SHP77 treated with DMSO at 0.1 percent for 48 hours (cell line): ENCODE data around the gene TRIM31.
A peak's percentile ranks its signal among the peaks of the same experiment; 100 is the strongest.

ENCODE experiments used
- DNase-seq: peaks from one replicate; lab custom pipeline; 2025; lab: John Stamatoyannopoulos, UW

Gene TRIM31

GRCh38 chr6:30075790-30076732 is 36.8 kb downstream of the TRIM31 start:
- no peak for DNase-seq

- no peak for DNase-seq
Measured at GRCh38 chr6:30075094-30075789, 37.6 kb downstream of the TRIM31 start, which contains the start of gene RNF39. Gene RNF39, minus strand, starts transcription at chr6:30075769. Its CDS starts 184 bp downstream, at chr6:30075585.

DNA sequence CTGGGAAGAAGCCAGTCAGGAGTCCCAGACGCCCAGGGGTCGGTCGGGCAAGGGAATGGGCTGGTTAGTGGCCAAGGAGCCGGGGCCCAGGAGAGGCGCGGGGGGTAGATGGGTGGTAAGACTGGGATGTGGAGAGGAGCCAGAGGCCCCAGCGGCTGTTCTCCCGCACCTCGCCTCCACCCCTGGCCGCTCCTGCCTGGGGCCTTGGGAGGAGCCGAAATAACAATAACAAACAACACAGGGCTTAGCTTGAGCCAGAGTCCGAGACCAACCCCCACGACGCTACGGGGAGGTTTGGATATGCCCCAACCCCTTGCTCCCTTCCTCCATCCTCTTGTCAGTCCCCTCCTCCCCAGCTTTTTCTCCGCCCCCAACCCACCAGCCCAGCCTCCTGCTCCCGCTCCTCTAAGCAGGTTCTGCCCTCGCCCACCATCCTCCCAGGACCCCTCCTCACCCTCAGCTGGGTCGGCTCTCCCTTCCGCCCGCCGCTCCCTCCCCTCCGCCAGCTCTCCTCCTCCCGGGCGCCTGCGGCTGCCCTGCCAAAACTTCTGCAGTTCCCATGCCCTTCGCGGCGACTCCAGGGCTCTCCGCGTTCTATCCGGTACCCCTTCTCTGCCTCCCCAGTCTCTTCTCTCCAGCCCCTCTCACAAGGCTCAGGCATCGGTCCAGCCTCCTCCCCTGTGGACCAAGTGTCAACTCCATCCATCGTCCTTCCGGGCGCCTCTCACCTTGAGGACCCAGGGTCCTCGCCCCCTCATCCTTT is 38.4 kb downstream of the TRIM31 start:
- no peak for DNase-seq

- DNase-seq: no peak
Measured at GRCh38 chr6:30073489-30074235, 39.2 kb downstream of the TRIM31 start.

- DNase-seq: no peak
Measured at GRCh38 chr6:30071858-30072257, 41.0 kb downstream of the TRIM31 start.

GRCh38 chr6:30071081-30071818 is 41.6 kb downstream of the TRIM31 start:
- no peak for DNase-seq

- no peak for DNase-seq
Measured at GRCh38 chr6:30067460-30068139, 45.3 kb downstream of the TRIM31 start.

DNA sequence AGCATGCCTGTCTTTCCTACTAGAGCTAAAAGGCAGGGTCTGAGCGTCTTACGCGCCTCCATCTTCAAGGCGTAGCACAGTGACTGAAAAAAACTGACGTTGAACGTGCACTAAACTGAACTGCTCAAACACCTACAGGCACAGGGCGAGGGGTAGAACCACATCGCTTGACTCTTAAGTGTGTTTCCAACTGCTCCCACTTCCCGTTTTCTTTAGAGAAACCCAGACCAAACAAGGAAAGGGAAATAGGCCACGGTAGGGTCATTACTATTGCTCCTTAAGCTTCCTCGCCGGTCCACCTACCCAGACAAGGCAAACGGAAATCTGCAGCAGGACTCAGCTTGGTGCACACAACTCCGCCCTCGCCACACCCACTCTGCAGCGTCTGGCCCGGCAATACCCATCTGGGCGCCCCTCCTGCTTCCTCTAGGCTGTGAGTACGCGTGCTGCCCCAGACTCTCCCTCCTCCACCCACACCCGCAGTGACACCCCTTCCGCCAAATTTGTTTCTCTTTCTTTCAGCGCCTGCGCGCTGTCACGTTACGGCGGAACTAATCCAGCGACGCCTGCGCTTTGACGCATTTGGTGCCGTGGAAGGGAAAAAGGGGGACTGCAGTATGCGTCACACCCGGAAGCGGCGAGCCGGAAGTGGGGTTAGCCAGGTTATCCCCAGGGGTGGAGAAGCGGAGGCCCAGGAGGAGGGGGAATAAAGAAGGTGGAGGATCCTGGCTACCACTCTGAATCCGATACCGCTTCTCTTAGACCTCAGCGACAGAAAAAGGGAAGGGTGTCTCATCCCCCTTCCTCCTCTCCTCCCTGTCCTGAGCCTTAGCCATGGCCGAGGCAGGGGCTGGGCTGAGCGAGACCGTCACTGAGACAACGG is 46.1 kb downstream of the TRIM31 start, which contains the start of gene PPP1R11:
PPP1R11 (plus strand) TSS at position 622 of the 883 bp plus-strand sequence; CDS start at position 835, 213 bp downstream.
- peak; percentile 99 for DNase-seq

DNA sequence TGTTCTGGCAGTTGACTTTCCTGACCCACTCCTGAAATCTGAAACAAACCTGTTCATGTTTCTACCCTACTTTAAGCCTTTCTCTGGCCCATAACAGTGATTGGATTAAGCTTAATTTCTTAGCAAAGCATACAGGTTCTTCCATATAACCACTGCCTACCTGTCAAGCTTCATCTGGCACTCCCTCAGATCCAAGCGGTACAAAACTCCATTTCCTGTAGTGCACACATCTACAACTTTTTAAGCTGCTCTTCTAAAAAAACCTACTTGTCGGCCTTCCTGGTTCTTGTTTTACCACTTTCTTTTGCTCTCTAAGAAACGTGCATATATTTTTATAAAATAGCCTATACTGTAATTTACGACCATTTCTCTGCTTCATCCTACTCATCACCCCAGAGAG is 46.8 kb downstream of the TRIM31 start:
- no peak for DNase-seq

DNA sequence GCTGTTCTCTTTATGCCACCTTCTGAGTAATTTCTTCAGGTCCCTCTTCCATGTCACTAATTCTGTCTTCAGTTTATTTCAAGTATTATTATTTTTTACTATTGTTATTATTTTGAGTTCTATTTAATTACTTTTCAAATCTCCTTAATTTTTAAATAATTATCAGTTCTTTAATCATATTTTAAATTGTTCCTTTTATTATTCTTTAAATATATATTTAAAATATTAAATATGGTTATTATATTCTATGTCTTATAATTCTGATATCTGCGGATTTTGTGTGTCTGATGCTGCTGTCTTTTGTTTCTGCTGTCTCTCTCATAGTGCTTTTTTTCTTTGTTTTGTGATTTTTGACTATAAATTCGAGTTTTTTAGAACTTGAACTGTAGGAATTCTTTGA is 49.6 kb downstream of the TRIM31 start:
- DNase-seq: no peak

DNA sequence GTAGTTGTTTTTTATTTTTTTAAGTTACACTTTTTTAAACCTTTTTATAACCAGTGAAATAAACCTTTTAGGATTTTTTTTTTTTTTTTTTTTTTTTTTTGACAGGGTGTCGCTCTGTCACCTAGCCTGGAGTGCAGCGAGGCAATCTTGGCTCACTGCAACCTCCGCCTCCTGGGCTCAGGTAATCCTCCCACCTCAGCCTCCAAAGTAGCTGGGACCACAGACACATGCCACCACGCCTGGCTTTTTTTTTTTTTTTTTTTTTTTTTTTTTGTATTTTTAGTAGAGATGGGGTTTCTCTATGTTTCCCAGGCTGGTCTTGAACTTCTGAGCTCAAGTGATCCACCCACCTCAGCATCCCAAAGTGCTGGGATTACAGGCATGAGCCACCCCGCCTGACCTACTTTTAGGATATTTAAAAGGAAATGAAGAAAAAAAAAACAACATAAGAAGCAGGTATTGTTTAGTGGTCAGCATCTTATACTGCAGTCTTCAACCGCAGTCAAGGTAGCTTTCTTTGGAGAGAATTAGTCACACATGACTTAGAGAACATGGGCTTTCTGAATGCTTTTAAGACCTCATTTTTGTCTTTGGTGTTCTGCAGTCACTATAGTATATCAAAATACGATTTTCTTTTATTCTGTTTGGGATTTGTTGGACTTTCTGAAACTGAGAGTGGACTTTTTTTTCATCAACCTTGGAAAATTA is 50.3 kb downstream of the TRIM31 start:
- no peak for DNase-seq

- DNase-seq: no peak
Measured at GRCh38 chr6:30061858-30062458, 50.9 kb downstream of the TRIM31 start.

DNA sequence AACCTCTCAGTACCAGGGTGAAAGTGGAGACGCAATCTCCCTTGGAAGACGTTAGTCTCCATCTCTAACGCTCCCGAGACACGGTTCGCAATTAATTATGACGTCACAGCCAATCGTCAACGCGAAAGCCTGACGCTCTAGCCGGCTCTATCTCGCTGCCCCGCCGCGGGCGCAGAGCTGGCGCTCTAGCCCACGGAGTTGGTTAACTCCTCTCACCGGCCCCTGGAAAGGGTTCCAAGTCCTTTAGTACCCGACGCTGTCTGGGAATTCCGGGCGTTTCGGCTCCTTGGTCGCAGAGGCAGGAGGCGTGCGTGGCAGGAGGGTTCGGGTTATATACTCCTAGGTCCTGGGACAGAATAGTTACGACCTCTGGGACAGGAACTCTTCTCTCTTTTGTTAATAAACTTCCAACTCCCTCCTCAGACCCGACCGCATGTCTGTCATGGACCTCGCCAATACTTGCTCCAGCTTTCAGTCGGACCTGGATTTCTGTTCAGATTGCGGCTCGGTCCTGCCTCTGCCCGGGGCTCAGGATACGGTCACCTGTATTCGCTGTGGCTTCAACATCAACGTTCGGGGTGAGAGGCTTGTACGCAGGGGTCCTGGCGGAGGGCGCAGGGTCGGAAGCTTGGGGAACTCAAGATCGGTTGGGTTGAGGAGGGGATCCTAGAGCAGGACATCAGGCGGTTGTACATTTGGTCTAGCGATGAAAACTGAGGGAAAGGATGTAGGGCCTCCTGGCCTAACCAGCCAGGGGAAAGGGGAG is 51.6 kb downstream of the TRIM31 start, which contains the start of gene POLR1H:
POLR1H (plus strand) TSS at position 174 of the 766 bp plus-strand sequence; CDS start at position 434, 260 bp downstream.
- peak; percentile 93 for DNase-seq

GRCh38 chr6:30060606-30061091 is 52.2 kb downstream of the TRIM31 start:
- no peak for DNase-seq

- no peak for DNase-seq
Measured at GRCh38 chr6:30055513-30055912, 57.4 kb downstream of the TRIM31 start.

DNA sequence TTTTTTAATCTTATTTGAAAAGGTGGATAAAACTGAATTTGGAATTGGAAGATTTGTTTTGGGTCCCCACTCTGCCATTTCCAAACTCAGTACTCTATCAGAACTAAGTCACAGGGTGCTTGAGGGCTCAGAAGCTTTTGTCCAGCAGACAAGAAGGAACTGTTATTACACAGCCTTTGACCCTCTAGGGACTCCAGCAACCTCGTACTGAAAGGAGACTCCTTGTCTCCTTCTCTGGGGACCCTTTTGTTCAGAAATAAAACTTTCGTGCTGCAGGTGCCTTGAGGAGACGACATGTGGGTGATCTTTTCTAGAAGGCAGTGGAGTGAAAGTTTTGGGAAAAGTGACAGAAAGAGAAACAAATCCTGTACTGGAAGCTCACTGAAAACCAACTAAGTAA is 59.2 kb downstream of the TRIM31 start:
- DNase-seq: no peak
